DND-41 (cell line): ENCODE results near the gene HNRNPCL1.

Source experiments
- CTCF ChIP-seq: IDR thresholded peaks from 2 replicates; pipeline ENCODE4 v1.5.1; 2012; ENCODE audit warnings: borderline replicate concordance, low read length, moderate library complexity, mild to moderate bottlenecking; ENCODE audit not compliant: poor library complexity, severe bottlenecking; ENCODE audit errors: extremely low read depth
- EZH2 ChIP-seq: IDR thresholded peaks from 3 replicates; pipeline ENCODE4 v1.6.1; 2012; ENCODE audit warnings: borderline replicate concordance, low read depth, mild to moderate bottlenecking, moderate library complexity, low read length, inconsistent platforms; ENCODE audit not compliant: severe bottlenecking

DNA sequence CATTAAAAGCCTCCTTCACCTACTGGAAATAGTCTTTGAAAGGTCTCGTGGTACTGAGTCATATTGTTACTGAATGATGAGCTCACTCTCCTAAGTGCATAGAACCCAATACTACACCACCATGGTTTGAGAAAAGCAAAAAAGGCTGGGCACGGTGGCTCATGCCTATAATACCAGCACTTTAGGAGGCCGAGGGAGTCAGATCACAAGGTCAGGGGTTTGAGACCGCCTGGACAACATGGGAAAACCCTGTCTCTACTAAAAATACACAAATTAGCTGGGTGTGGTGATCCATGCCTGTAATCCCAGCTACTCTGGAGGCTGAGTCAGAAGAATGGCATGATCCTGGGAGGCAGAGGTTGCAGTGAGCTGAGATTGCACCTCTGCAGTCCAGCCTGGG, 3.3 kb upstream of the HNRNPCL1 start:
- TF ChIP-seq CTCF (no peak), EZH2 (no peak)
